ENCODE results near the gene STARD3NL. TPM values are rescaled to one million over a fixed set of nuclear protein-coding genes. Genes with fewer than 3 reads are reported as not detected.
"Not testable (repeated sequence)": the region's sequence is repeated elsewhere in the genome, so short reads cannot be mapped to it uniquely, and the experiment has no call there.

Gene STARD3NL
- polyA plus RNA-seq, 1 experiment = 25.8 TPM

DNA sequence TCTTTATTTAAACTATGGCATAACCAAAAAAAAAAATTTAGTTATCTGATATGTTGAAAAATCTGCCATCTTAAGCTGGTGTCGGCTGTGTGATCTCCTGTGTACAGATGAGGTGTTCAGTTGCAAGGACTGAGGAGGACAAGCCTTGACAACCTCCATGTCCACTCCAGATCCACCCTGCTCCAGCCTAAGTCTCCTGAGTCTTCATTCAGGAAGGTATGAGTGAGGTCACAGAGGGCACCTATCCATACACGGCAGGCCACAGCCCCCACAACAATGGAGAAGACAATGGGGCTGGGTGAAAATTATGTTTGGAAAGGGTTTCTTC, 79.3 kb downstream of the STARD3NL start:
- no peak for DNase-seq (ENCODE audit: low read depth)
- no peak overlapping the region for H3K4me3 ChIP-seq (ENCODE audit: low read depth, low read length)
- TF ChIP-seq CTCF (IDR thresholded peaks at IDR 0.05; ENCODE audit: insufficient read depth, low read depth, low read length) = no peak
- no peaks in the 10 kb centered on the region for H3K36me3 ChIP-seq (ENCODE audit: control insufficient read depth, insufficient read depth, low read length)
- no peaks in the 10 kb centered on the region for H3K27me3 ChIP-seq (ENCODE audit: control insufficient read depth, insufficient read depth, low read length)
- POLR2A ChIA-PET = no interaction called here
- CTCF ChIA-PET = interaction anchor here (0.6 kb wide), 1 partner anchor 48 kb away, joined by 3 read pairs; no protein-coding TSS in a partner anchor

DNA sequence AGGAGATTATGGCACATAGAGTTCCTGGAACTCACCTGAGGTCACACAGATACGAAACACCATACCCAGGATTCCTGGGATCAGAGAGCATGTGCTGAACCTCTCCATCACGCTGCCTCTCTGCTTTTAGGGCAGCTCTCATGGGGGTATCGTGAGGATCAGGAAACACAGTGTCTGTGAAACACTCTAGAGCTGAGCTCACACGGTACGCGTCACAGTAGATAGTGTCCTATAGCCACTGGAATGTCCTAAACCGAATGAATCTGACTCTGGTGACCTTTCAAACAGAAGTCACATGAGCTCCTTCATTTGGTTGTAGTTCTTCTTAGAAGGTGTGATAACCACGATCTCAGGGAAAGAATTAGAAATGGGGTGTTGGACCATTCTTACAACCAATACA, 81.1 kb downstream of the STARD3NL start:
- H3K36me3 ChIP-seq (ENCODE audit: control insufficient read depth, insufficient read depth, low read length); H3K27me3 ChIP-seq (ENCODE audit: control insufficient read depth, insufficient read depth, low read length); H3K4me3 ChIP-seq (ENCODE audit: low read depth, low read length); DNase-seq (ENCODE audit: low read depth); POLR2A ChIA-PET: not testable (repeated sequence)
- CTCF ChIA-PET = interaction anchor here (1.4 kb wide), 1 partner anchor 15 kb away, joined by 4 read pairs; no protein-coding TSS in a partner anchor

DNA sequence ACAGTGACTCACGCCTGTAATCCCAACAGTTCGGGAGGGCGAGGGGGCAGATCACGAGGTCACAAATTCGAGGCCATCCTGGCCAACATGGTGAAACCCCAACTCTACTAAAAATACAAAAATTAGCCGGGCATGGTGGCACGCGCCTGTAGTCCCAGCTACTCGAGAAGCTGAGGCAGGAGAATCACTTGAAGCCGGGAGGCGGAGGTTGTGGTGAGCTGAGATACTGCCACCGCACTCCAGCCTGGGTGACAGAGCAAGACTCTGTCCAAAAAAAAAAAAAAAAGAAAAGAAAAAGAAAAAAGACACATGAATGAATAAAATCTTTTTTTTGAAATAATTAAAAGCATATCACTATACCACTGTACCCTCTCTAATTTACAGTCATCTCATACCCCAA, 83.6 kb downstream of the STARD3NL start:
- DNase-seq (ENCODE audit: low read depth); H3K36me3 ChIP-seq (ENCODE audit: control insufficient read depth, insufficient read depth, low read length); CTCF ChIA-PET; H3K4me3 ChIP-seq (ENCODE audit: low read depth, low read length); H3K27me3 ChIP-seq (ENCODE audit: control insufficient read depth, insufficient read depth, low read length): not testable (repeated sequence)
- POLR2A ChIA-PET = interaction anchor here (0.6 kb wide), 1 partner anchor 42 kb away, joined by 3 read pairs; no protein-coding TSS in a partner anchor

DNA sequence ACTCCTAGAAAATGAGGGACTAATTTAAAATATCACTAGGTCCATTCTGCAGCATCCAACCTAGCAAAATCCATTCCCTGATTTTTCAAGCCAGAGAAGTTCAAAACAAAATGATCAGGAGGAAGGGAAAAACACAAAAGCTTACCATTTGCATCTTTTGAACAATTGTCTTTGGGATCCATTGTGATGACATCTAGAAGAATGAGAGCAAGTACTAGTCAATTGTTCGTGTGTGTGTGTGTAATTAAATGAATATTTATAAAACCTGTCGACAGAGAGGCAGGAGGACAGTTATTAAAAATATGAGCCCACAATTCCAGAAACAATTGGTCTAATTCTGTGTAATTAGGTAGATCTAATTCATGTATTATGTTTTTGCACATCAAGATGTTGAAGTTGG, 84.0 kb downstream of the STARD3NL start:
- H3K27me3 ChIP-seq (ENCODE audit: control insufficient read depth, insufficient read depth, low read length); CTCF ChIA-PET; POLR2A ChIA-PET; H3K4me3 ChIP-seq (ENCODE audit: low read depth, low read length); DNase-seq (ENCODE audit: low read depth); H3K36me3 ChIP-seq (ENCODE audit: control insufficient read depth, insufficient read depth, low read length): not testable (repeated sequence)

DNA sequence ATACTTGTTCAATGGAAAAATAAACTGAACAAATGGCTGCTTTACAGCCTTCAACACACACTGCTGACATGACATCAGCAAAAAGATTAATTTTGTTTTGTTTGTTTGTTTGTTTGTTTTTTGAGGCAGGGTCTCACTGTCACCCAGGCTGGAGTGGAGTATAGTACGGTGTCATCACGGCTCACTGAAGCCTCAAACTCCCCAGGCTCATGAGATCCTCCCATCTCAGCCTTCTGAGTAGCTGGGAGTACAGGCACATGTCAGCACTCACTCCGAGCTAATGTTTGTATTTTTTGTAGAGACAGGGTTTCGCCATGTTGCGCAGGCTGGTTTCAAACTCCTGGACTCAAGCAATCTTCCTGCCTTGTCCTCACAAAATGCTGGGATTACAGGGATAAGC, 84.5 kb downstream of the STARD3NL start:
- no peak overlapping the region for H3K4me3 ChIP-seq (ENCODE audit: low read depth, low read length)
- TF ChIP-seq CTCF (IDR thresholded peaks at IDR 0.05; ENCODE audit: insufficient read depth, low read depth, low read length) = no peak
- no peak for DNase-seq (ENCODE audit: low read depth)
- no peaks in the 10 kb centered on the region for H3K36me3 ChIP-seq (ENCODE audit: control insufficient read depth, insufficient read depth, low read length)
- no peaks in the 10 kb centered on the region; the same call in 1 of the 2 replicates for H3K27me3 ChIP-seq (ENCODE audit: control insufficient read depth, insufficient read depth, low read length)
- POLR2A ChIA-PET = no interaction called here
- CTCF ChIA-PET = no interaction called here

DNA sequence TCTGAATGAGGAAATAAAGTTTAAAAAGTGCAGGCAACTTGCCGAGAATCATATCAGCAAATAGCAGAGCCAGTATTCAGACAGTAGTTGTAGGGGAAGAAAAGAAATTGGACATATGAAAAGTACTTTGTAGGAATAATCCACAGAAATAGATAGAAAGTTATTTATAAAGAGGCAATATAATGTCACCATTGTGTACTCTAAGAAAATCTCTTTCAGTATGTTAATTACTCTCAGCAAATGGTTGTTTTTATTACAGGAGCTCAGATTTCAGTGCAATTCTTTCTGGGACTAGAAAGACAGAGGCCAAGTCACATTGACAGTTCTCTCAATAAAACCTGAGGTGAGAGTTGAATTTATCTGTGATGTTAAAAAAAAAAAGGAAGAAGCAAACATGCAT, 85.2 kb downstream of the STARD3NL start:
- H3K4me3 ChIP-seq (ENCODE audit: low read depth, low read length); DNase-seq (ENCODE audit: low read depth); H3K27me3 ChIP-seq (ENCODE audit: control insufficient read depth, insufficient read depth, low read length); H3K36me3 ChIP-seq (ENCODE audit: control insufficient read depth, insufficient read depth, low read length); CTCF ChIA-PET; POLR2A ChIA-PET: not testable (repeated sequence)

DNA sequence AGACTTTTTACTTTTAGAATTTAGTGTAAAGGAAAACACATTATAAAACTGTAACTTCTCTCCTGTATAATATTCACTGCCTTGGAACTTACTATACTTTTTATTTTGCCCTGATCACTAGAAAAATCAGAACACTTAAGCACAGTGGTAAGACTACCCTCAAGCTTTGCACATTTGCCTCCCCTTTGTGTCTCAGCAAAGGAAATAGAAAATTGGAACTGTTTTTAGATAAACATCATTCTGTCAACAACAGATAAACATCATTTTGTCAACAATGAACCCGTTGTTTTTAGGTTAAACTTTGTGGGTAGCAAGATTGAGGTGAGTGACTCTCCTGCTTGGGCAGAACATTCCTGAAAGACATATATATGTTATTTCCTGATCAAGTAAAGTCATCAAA, 86.6 kb downstream of the STARD3NL start:
- H3K4me3 ChIP-seq (ENCODE audit: low read depth, low read length); POLR2A ChIA-PET; CTCF ChIA-PET; H3K36me3 ChIP-seq (ENCODE audit: control insufficient read depth, insufficient read depth, low read length); H3K27me3 ChIP-seq (ENCODE audit: control insufficient read depth, insufficient read depth, low read length); DNase-seq (ENCODE audit: low read depth): not testable (repeated sequence)

- H3K4me3 ChIP-seq (ENCODE audit: low read depth, low read length); DNase-seq (ENCODE audit: low read depth); CTCF ChIA-PET; POLR2A ChIA-PET; H3K36me3 ChIP-seq (ENCODE audit: control insufficient read depth, insufficient read depth, low read length); H3K27me3 ChIP-seq (ENCODE audit: control insufficient read depth, insufficient read depth, low read length): not testable (repeated sequence)
Observed at GRCh38 chr7:38265958-38266357, 87.9 kb downstream of the STARD3NL start.

- CTCF ChIA-PET; H3K4me3 ChIP-seq (ENCODE audit: low read depth, low read length); POLR2A ChIA-PET; DNase-seq (ENCODE audit: low read depth); H3K27me3 ChIP-seq (ENCODE audit: control insufficient read depth, insufficient read depth, low read length); H3K36me3 ChIP-seq (ENCODE audit: control insufficient read depth, insufficient read depth, low read length): not testable (repeated sequence)
Observed at GRCh38 chr7:38269704-38270346, 91.8 kb downstream of the STARD3NL start.

GRCh38 chr7:38270405-38270804, 92.4 kb downstream of the STARD3NL start:
- POLR2A ChIA-PET; DNase-seq (ENCODE audit: low read depth); CTCF ChIA-PET; H3K27me3 ChIP-seq (ENCODE audit: control insufficient read depth, insufficient read depth, low read length); H3K4me3 ChIP-seq (ENCODE audit: low read depth, low read length); H3K36me3 ChIP-seq (ENCODE audit: control insufficient read depth, insufficient read depth, low read length): not testable (repeated sequence)

Data from BJ (cell line).